WTC11 (cell line): Measurements from ENCODE around the gene TMEM225B. TPM values are rescaled to one million over a fixed set of nuclear protein-coding genes. Genes with fewer than 3 reads are reported as not detected.
A peak's percentile ranks its signal among the peaks of the same experiment; 100 is the strongest.

Source experiments
- ELF4 ChIP-seq: sonication (generic); formaldehyde crosslinking; IDR thresholded peaks from 2 replicates; pipeline ENCODE4 v1.8.1; 2022; ENCODE audit warnings: low read depth, mild to moderate bottlenecking, moderate library complexity, missing genetic modification reagents
- EMX1 ChIP-seq: fragments of 250-450 bp; sonication (Bioruptor Pico); IDR thresholded peaks from 2 replicates; pipeline ENCODE4 v1.8.0; 2021; ENCODE audit warnings: mild to moderate bottlenecking
- ESRRA ChIP-seq: sonication (generic); formaldehyde crosslinking; IDR thresholded peaks from 2 replicates; pipeline ENCODE4 v1.8.1; 2022; ENCODE audit warnings: mild to moderate bottlenecking, missing genetic modification reagents, borderline replicate concordance
- FOXK1 ChIP-seq: sonication (generic); formaldehyde crosslinking; IDR thresholded peaks from 2 replicates; pipeline ENCODE4 v1.8.0; 2022; ENCODE audit warnings: mild to moderate bottlenecking, moderate library complexity, missing genetic modification reagents
- GTF2I ChIP-seq: fragments of 250-450 bp; sonication (Bioruptor Pico); conservative IDR thresholded peaks from 2 replicates; pipeline ENCODE4 v1.4.0; 2021; ENCODE audit warnings: mild to moderate bottlenecking
- JUN ChIP-seq: sonication (generic); formaldehyde crosslinking; IDR thresholded peaks from 2 replicates; pipeline ENCODE4 v1.8.0; 2023; ENCODE audit warnings: mild to moderate bottlenecking, missing genetic modification reagents
- NFE2L1 ChIP-seq: sonication (generic); formaldehyde crosslinking; IDR thresholded peaks from 2 replicates; pipeline ENCODE4 v1.8.1; 2023; ENCODE audit warnings: missing genetic modification reagents
- NFYB ChIP-seq: sonication (generic); formaldehyde crosslinking; conservative IDR thresholded peaks from 2 replicates; pipeline ENCODE4 v1.8.0; 2022; ENCODE audit warnings: low read depth, missing genetic modification reagents
- OVOL2 ChIP-seq: fragments of 250-450 bp; sonication (Bioruptor Pico); IDR thresholded peaks from 2 replicates; pipeline ENCODE4 v1.9.0; 2021; ENCODE audit warnings: mild to moderate bottlenecking, borderline replicate concordance
- RORB ChIP-seq: fragments of 250-450 bp; sonication (Bioruptor Pico); IDR thresholded peaks from 2 replicates; pipeline ENCODE4 v1.9.0; 2021; ENCODE audit warnings: mild to moderate bottlenecking
- TEAD1 ChIP-seq: sonication (generic); formaldehyde crosslinking; IDR thresholded peaks from 2 replicates; pipeline ENCODE4 v1.8.0; 2022; ENCODE audit warnings: mild to moderate bottlenecking, missing genetic modification reagents
- ZBTB21 ChIP-seq: sonication (generic); formaldehyde crosslinking; IDR thresholded peaks from 2 replicates; pipeline ENCODE4 v1.8.1; 2023; ENCODE audit warnings: mild to moderate bottlenecking, missing genetic modification reagents, borderline replicate concordance
- ZNF263 ChIP-seq: sonication (generic); formaldehyde crosslinking; IDR thresholded peaks from 2 replicates; pipeline ENCODE4 v1.8.1; 2022; ENCODE audit warnings: low read depth, mild to moderate bottlenecking, moderate library complexity, missing genetic modification reagents
- ZNF396 ChIP-seq: fragments of 250-450 bp; sonication (Bioruptor Pico); IDR thresholded peaks from 2 replicates; pipeline ENCODE4 v1.8.0; 2021; ENCODE audit warnings: mild to moderate bottlenecking, moderate library complexity, borderline replicate concordance
- ZNF416 ChIP-seq: fragments of 250-450 bp; sonication (Bioruptor Pico); IDR thresholded peaks from 2 replicates; pipeline ENCODE4 v1.9.0; 2021; ENCODE audit warnings: mild to moderate bottlenecking, inconsistent platforms
- total RNA-seq: library from RNA; stranded (reverse); gene quantifications from 3 replicates; pipeline ENCODE4 v1.2.3, GENCODE V29; 2021
- TF ChIP-seq, protein P1 (sequence below): sonication (generic); formaldehyde crosslinking; IDR thresholded peaks from 2 replicates; pipeline ENCODE4 v1.8.0; 2023; ENCODE audit warnings: mild to moderate bottlenecking, missing genetic modification reagents
- TF ChIP-seq, protein P2 (sequence below): sonication (generic); formaldehyde crosslinking; conservative IDR thresholded peaks from 2 replicates; pipeline ENCODE4 v1.8.1; 2023; ENCODE audit warnings: mild to moderate bottlenecking, low read depth, missing genetic modification reagents, moderate library complexity
- TF ChIP-seq, protein P3 (sequence below): sonication (generic); formaldehyde crosslinking; IDR thresholded peaks from 2 replicates; pipeline ENCODE4 v1.8.0; 2022; ENCODE audit warnings: mild to moderate bottlenecking, missing genetic modification reagents
- TF ChIP-seq, protein P4 (sequence below): sonication (generic); formaldehyde crosslinking; IDR thresholded peaks from 2 replicates; pipeline ENCODE4 v1.8.1; 2022; ENCODE audit warnings: mild to moderate bottlenecking, missing genetic modification reagents, moderate library complexity, borderline replicate concordance
- TF ChIP-seq, protein P5 (sequence below): sonication (generic); formaldehyde crosslinking; IDR thresholded peaks from 2 replicates; pipeline ENCODE4 v1.8.1; 2022; ENCODE audit warnings: low read depth, missing genetic modification reagents, borderline replicate concordance
- TF ChIP-seq, protein P6 (sequence below): sonication (generic); formaldehyde crosslinking; IDR thresholded peaks from 2 replicates; pipeline ENCODE4 v1.8.1; 2023; ENCODE audit warnings: mild to moderate bottlenecking, missing genetic modification reagents, borderline replicate concordance

The TMEM225B gene
- total RNA-seq, 1 experiment from 2014 or later = 0.81 TPM

DNA sequence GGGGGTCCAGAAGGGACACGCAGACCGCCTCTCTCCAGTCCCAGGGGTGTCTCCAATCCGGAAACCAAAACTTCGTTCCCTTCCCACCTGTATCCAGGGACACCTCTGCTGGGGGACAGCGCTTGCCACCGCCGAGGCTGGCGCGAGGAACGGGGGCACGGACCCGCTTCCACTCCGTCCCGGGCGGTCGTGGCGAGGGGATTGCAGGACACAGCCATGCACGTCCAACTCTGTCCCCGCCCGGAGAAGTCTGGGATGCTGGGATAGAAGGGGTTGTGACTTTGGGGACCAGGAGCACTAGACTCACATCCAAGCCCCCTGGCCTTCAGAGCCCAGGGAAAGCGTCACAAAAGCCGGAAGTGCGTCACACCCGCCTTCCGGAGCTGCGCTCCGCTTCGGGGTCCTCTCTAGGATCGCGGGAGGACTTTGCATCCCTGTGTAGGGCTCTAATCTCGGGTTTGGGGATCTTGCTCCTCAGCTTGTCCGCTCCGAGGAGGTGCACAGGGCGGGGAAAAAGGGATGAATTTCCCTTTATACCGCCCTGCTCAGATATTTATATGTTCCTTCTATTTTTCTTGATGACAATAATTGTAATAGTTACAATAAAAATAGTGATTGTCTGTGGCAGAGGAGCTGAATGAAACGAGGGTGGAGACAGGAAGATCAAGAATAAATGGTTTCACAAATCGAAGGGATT is 46.2 kb upstream of the TMEM225B start, which contains the start of gene FAM200A (continued):
- TF ChIP-seq TEAD1 (CRISPR knock-in tag) = peak; percentile 65; the same call in 1 of the 2 replicates
- TF ChIP-seq, protein P1, sequence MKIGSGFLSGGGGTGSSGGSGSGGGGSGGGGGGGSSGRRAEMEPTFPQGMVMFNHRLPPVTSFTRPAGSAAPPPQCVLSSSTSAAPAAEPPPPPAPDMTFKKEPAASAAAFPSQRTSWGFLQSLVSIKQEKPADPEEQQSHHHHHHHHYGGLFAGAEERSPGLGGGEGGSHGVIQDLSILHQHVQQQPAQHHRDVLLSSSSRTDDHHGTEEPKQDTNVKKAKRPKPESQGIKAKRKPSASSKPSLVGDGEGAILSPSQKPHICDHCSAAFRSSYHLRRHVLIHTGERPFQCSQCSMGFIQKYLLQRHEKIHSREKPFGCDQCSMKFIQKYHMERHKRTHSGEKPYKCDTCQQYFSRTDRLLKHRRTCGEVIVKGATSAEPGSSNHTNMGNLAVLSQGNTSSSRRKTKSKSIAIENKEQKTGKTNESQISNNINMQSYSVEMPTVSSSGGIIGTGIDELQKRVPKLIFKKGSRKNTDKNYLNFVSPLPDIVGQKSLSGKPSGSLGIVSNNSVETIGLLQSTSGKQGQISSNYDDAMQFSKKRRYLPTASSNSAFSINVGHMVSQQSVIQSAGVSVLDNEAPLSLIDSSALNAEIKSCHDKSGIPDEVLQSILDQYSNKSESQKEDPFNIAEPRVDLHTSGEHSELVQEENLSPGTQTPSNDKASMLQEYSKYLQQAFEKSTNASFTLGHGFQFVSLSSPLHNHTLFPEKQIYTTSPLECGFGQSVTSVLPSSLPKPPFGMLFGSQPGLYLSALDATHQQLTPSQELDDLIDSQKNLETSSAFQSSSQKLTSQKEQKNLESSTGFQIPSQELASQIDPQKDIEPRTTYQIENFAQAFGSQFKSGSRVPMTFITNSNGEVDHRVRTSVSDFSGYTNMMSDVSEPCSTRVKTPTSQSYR (CRISPR knock-in tag) = no peak
- TF ChIP-seq, protein P2, sequence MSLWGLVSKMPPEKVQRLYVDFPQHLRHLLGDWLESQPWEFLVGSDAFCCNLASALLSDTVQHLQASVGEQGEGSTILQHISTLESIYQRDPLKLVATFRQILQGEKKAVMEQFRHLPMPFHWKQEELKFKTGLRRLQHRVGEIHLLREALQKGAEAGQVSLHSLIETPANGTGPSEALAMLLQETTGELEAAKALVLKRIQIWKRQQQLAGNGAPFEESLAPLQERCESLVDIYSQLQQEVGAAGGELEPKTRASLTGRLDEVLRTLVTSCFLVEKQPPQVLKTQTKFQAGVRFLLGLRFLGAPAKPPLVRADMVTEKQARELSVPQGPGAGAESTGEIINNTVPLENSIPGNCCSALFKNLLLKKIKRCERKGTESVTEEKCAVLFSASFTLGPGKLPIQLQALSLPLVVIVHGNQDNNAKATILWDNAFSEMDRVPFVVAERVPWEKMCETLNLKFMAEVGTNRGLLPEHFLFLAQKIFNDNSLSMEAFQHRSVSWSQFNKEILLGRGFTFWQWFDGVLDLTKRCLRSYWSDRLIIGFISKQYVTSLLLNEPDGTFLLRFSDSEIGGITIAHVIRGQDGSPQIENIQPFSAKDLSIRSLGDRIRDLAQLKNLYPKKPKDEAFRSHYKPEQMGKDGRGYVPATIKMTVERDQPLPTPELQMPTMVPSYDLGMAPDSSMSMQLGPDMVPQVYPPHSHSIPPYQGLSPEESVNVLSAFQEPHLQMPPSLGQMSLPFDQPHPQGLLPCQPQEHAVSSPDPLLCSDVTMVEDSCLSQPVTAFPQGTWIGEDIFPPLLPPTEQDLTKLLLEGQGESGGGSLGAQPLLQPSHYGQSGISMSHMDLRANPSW = no peak
- TF ChIP-seq, protein P3, sequence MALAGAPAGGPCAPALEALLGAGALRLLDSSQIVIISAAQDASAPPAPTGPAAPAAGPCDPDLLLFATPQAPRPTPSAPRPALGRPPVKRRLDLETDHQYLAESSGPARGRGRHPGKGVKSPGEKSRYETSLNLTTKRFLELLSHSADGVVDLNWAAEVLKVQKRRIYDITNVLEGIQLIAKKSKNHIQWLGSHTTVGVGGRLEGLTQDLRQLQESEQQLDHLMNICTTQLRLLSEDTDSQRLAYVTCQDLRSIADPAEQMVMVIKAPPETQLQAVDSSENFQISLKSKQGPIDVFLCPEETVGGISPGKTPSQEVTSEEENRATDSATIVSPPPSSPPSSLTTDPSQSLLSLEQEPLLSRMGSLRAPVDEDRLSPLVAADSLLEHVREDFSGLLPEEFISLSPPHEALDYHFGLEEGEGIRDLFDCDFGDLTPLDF = no peak
- peak; percentile 47; the same call in 1 of the 2 replicates for TF ChIP-seq ZNF263 (CRISPR knock-in tag)
- TF ChIP-seq, protein P4, sequence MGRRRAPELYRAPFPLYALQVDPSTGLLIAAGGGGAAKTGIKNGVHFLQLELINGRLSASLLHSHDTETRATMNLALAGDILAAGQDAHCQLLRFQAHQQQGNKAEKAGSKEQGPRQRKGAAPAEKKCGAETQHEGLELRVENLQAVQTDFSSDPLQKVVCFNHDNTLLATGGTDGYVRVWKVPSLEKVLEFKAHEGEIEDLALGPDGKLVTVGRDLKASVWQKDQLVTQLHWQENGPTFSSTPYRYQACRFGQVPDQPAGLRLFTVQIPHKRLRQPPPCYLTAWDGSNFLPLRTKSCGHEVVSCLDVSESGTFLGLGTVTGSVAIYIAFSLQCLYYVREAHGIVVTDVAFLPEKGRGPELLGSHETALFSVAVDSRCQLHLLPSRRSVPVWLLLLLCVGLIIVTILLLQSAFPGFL (CRISPR knock-in tag) = no peak
- TF ChIP-seq, protein P5, sequence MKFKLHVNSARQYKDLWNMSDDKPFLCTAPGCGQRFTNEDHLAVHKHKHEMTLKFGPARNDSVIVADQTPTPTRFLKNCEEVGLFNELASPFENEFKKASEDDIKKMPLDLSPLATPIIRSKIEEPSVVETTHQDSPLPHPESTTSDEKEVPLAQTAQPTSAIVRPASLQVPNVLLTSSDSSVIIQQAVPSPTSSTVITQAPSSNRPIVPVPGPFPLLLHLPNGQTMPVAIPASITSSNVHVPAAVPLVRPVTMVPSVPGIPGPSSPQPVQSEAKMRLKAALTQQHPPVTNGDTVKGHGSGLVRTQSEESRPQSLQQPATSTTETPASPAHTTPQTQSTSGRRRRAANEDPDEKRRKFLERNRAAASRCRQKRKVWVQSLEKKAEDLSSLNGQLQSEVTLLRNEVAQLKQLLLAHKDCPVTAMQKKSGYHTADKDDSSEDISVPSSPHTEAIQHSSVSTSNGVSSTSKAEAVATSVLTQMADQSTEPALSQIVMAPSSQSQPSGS = no peak
- TF ChIP-seq ZNF416 (CRISPR knock-in tag) = no peak
- no peak for TF ChIP-seq JUN (CRISPR knock-in tag)
- TF ChIP-seq, protein P6, sequence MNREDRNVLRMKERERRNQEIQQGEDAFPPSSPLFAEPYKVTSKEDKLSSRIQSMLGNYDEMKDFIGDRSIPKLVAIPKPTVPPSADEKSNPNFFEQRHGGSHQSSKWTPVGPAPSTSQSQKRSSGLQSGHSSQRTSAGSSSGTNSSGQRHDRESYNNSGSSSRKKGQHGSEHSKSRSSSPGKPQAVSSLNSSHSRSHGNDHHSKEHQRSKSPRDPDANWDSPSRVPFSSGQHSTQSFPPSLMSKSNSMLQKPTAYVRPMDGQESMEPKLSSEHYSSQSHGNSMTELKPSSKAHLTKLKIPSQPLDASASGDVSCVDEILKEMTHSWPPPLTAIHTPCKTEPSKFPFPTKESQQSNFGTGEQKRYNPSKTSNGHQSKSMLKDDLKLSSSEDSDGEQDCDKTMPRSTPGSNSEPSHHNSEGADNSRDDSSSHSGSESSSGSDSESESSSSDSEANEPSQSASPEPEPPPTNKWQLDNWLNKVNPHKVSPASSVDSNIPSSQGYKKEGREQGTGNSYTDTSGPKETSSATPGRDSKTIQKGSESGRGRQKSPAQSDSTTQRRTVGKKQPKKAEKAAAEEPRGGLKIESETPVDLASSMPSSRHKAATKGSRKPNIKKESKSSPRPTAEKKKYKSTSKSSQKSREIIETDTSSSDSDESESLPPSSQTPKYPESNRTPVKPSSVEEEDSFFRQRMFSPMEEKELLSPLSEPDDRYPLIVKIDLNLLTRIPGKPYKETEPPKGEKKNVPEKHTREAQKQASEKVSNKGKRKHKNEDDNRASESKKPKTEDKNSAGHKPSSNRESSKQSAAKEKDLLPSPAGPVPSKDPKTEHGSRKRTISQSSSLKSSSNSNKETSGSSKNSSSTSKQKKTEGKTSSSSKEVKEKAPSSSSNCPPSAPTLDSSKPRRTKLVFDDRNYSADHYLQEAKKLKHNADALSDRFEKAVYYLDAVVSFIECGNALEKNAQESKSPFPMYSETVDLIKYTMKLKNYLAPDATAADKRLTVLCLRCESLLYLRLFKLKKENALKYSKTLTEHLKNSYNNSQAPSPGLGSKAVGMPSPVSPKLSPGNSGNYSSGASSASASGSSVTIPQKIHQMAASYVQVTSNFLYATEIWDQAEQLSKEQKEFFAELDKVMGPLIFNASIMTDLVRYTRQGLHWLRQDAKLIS = no peak
- peak; percentile 79; the same call in 1 of the 2 replicates for TF ChIP-seq FOXK1
- no peak for TF ChIP-seq ESRRA
- no peak for TF ChIP-seq ELF4 (CRISPR knock-in tag)
- no peak for TF ChIP-seq OVOL2 (CRISPR knock-in tag)
- TF ChIP-seq NFYB (CRISPR knock-in tag) = no peak
- no peak for TF ChIP-seq RORB (CRISPR knock-in tag)
- no peak for TF ChIP-seq ZNF396 (CRISPR knock-in tag)
- TF ChIP-seq EMX1 = no peak
- no peak for TF ChIP-seq GTF2I (CRISPR knock-in tag)
- TF ChIP-seq ZBTB21 (CRISPR knock-in tag) = peak; percentile 100
- TF ChIP-seq NFE2L1 (CRISPR knock-in tag) = no peak
